K562 (cell line): ENCODE measurements around the gene ITGBL1.

Experiments used
- EP300 ChIP-seq: IDR thresholded peaks from 2 replicates; pipeline ENCODE4 v1.6.1; 2012; ENCODE audit warnings: low read length, improper control_type of control experiment
- EZH2 ChIP-seq: IDR thresholded peaks from 2 replicates; pipeline ENCODE4 v1.6.1; 2012; ENCODE audit warnings: low read depth, mild to moderate bottlenecking, inconsistent platforms, low read length, borderline replicate concordance
- FOXP1 ChIP-seq: sonication (generic); formaldehyde crosslinking; IDR thresholded peaks from 2 replicates; pipeline ENCODE4 v1.8.0; 2022; ENCODE audit warnings: mild to moderate bottlenecking, missing genetic modification reagents
- NFXL1 ChIP-seq: fragments of 450-650 bp; formaldehyde crosslinking; IDR thresholded peaks from 2 replicates; pipeline ENCODE4 v1.4.0; 2021; ENCODE audit warnings: mild to moderate bottlenecking
- RFX5 ChIP-seq: IDR thresholded peaks from 2 replicates; pipeline ENCODE4 v1.6.1; 2011; ENCODE audit warnings: low read depth, mild to moderate bottlenecking, improper control_type of control experiment, low read length
- SP1 ChIP-seq: sonication (generic); formaldehyde crosslinking; IDR thresholded peaks from 2 replicates; pipeline ENCODE4 v1.8.1; 2022; ENCODE audit warnings: mild to moderate bottlenecking, missing genetic modification reagents
- TF ChIP-seq, protein P1 (sequence below): sonication (generic); formaldehyde crosslinking; IDR thresholded peaks from 2 replicates; pipeline ENCODE4 v1.8.0; 2022; ENCODE audit warnings: missing genetic modification reagents, mild to moderate bottlenecking, borderline replicate concordance
- TF ChIP-seq, protein P2 (sequence below), 3 experiments: IDR thresholded peaks in 2 of 3; conservative IDR thresholded peaks in 1 of 3; 2 replicates each; pipeline ENCODE4 v1.5.1; 2011 to 2012; ENCODE audit warnings: low read length in 3 of 3, mild to moderate bottlenecking in 3 of 3, control low read depth in 2 of 3, improper control_type of control experiment in 1 of 3, inconsistent platforms in 1 of 3, low read depth in 1 of 3, mixed read lengths in 1 of 3, moderate library complexity in 1 of 3; ENCODE audit not compliant: insufficient read depth in 2 of 3

- TF ChIP-seq, protein P1, sequence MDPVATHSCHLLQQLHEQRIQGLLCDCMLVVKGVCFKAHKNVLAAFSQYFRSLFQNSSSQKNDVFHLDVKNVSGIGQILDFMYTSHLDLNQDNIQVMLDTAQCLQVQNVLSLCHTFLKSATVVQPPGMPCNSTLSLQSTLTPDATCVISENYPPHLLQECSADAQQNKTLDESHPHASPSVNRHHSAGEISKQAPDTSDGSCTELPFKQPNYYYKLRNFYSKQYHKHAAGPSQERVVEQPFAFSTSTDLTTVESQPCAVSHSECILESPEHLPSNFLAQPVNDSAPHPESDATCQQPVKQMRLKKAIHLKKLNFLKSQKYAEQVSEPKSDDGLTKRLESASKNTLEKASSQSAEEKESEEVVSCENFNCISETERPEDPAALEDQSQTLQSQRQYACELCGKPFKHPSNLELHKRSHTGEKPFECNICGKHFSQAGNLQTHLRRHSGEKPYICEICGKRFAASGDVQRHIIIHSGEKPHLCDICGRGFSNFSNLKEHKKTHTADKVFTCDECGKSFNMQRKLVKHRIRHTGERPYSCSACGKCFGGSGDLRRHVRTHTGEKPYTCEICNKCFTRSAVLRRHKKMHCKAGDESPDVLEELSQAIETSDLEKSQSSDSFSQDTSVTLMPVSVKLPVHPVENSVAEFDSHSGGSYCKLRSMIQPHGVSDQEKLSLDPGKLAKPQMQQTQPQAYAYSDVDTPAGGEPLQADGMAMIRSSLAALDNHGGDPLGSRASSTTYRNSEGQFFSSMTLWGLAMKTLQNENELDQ = no peak
- TF ChIP-seq NFXL1 (CRISPR knock-in tag) (no peak), FOXP1 (CRISPR knock-in tag) (no peak), EZH2 (no peak), SP1 (CRISPR knock-in tag) (no peak), EP300 (no peak), RFX5 (no peak)
- TF ChIP-seq, protein P2, sequence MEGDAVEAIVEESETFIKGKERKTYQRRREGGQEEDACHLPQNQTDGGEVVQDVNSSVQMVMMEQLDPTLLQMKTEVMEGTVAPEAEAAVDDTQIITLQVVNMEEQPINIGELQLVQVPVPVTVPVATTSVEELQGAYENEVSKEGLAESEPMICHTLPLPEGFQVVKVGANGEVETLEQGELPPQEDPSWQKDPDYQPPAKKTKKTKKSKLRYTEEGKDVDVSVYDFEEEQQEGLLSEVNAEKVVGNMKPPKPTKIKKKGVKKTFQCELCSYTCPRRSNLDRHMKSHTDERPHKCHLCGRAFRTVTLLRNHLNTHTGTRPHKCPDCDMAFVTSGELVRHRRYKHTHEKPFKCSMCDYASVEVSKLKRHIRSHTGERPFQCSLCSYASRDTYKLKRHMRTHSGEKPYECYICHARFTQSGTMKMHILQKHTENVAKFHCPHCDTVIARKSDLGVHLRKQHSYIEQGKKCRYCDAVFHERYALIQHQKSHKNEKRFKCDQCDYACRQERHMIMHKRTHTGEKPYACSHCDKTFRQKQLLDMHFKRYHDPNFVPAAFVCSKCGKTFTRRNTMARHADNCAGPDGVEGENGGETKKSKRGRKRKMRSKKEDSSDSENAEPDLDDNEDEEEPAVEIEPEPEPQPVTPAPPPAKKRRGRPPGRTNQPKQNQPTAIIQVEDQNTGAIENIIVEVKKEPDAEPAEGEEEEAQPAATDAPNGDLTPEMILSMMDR (IDR thresholded peaks at IDR 0.05 in 2 of 3, conservative IDR thresholded peaks at IDR 0.05 in 1 of 3; ENCODE audit: insufficient read depth in 2 of 3, low read depth in 1 of 3, low read length in 3 of 3) = no peak
These were observed 250.6 kb downstream of the ITGBL1 start for GRCh38 chr13:101703081-101703480.
